PC-9 (cell line): ENCODE measurements around the gene RFX8. TPM values are rescaled to one million over a fixed set of nuclear protein-coding genes. Genes with fewer than 3 reads are reported as not detected.

ENCODE experiments used
- BruUV-seq: library from RNA; stranded (reverse); fragments of 400-500 nt; replicated peaks from 2 replicates; lab custom pipeline; 2021; lab: Mats Ljungman, UMichigan
- CTCF ChIA-PET: fragments of 300-600 bp; sonication (Branson Sonifier 250); formaldehyde crosslinking; loops from one replicate; lab custom pipeline; 2022; ENCODE audit warnings: antibody characterized with exemption; lab: Charles Lee
- POLR2A ChIA-PET: fragments of 300-600 bp; sonication (Branson Sonifier 250); formaldehyde crosslinking; loops from one replicate; lab custom pipeline; 2022; ENCODE audit warnings: antibody characterized with exemption; ENCODE audit not compliant: unreplicated experiment; lab: Charles Lee
- DNase-seq, 2 experiments: peaks; one replicate each; pipeline versions ENCODE4 v3.0.0 to v3.0.0-alpha.2; 2015 to 2022; ENCODE audit warnings: mixed read lengths in 1 of 2
- H2AFZ ChIP-seq: fragments of 200-600 bp; sonication (generic); 2 replicates; pipeline ENCODE4 v1.8.1; 2017; ENCODE audit warnings: antibody characterized with exemption
- H3F3A ChIP-seq: fragments of 200-600 bp; sonication (generic); 2 replicates; pipeline ENCODE4 v1.8.1; 2017; ENCODE audit warnings: antibody characterized with exemption, mild to moderate bottlenecking, low read depth; ENCODE audit not compliant: insufficient read depth
- H3K27ac ChIP-seq: fragments of 200-600 bp; sonication (generic); 2 replicates; pipeline ENCODE4 v1.6.1; 2016; ENCODE audit warnings: mixed run types
- H3K27me3 ChIP-seq: fragments of 200-600 bp; sonication (generic); 2 replicates; pipeline ENCODE4 v1.6.1; 2016; ENCODE audit warnings: low read depth, mixed run types; ENCODE audit not compliant: insufficient read depth
- H3K36me3 ChIP-seq: fragments of 200-600 bp; sonication (generic); 2 replicates; pipeline ENCODE4 v1.6.1; 2016; ENCODE audit warnings: low read depth, mixed run types
- H3K4me1 ChIP-seq: fragments of 200-600 bp; sonication (generic); replicated peaks from 2 replicates; pipeline ENCODE4 v1.6.1; 2016; ENCODE audit warnings: mixed run types; ENCODE audit not compliant: insufficient read depth
- H3K4me2 ChIP-seq: fragments of 200-600 bp; sonication (generic); 2 replicates; pipeline ENCODE4 v1.6.1; 2017; ENCODE audit warnings: mixed run types
- H3K4me3 ChIP-seq: fragments of 200-600 bp; sonication (generic); 2 replicates; pipeline ENCODE4 v1.6.1; 2016; ENCODE audit warnings: mixed run types
- H3K79me2 ChIP-seq: fragments of 200-600 bp; sonication (generic); 2 replicates; pipeline ENCODE4 v1.6.1; 2017; ENCODE audit warnings: low read depth, mixed run types
- H3K9me2 ChIP-seq: fragments of 200-600 bp; sonication (generic); 2 replicates; pipeline ENCODE4 v1.8.1; 2017; ENCODE audit warnings: mild to moderate bottlenecking; ENCODE audit not compliant: insufficient read depth
- H3K9me3 ChIP-seq: fragments of 200-600 bp; sonication (generic); 2 replicates; pipeline ENCODE4 v1.8.1; 2016; ENCODE audit warnings: low read depth; ENCODE audit not compliant: insufficient read depth
- H4K20me1 ChIP-seq: fragments of 200-600 bp; sonication (generic); 2 replicates; pipeline ENCODE4 v1.8.1; 2017; ENCODE audit not compliant: insufficient read depth
- EZH2 ChIP-seq: fragments of 200-600 bp; sonication (generic); IDR thresholded peaks from 2 replicates; pipeline ENCODE4 v1.8.0; 2017; ENCODE audit warnings: antibody characterized with exemption, low read depth
- intact Hi-C: fragments of 100-400 bp; cut with micrococcal nuclease; formaldehyde crosslinking; loops from one replicate; pipeline ENCODE4 v1.10.0; 2022; ENCODE audit not compliant: unreplicated experiment
- total RNA-seq: library from RNA; stranded (reverse); gene quantifications from 2 replicates; pipeline ENCODE4 v1.2.3, GENCODE V29; 2021
- TF ChIP-seq, protein P1 (sequence below): fragments of 200-600 bp; sonication (generic); conservative IDR thresholded peaks from 2 replicates; pipeline ENCODE4 v1.6.1; 2017; ENCODE audit warnings: mixed run types, antibody characterized with exemption, mild to moderate bottlenecking, moderate library complexity

RFX8 gene
- total RNA-seq, 1 experiment from 2014 or later, result not detected

- no peaks in the 10 kb centered on the region for H3K27me3 ChIP-seq
- TF ChIP-seq, protein P1, sequence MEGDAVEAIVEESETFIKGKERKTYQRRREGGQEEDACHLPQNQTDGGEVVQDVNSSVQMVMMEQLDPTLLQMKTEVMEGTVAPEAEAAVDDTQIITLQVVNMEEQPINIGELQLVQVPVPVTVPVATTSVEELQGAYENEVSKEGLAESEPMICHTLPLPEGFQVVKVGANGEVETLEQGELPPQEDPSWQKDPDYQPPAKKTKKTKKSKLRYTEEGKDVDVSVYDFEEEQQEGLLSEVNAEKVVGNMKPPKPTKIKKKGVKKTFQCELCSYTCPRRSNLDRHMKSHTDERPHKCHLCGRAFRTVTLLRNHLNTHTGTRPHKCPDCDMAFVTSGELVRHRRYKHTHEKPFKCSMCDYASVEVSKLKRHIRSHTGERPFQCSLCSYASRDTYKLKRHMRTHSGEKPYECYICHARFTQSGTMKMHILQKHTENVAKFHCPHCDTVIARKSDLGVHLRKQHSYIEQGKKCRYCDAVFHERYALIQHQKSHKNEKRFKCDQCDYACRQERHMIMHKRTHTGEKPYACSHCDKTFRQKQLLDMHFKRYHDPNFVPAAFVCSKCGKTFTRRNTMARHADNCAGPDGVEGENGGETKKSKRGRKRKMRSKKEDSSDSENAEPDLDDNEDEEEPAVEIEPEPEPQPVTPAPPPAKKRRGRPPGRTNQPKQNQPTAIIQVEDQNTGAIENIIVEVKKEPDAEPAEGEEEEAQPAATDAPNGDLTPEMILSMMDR, result peak; percentile 55; the same call in 1 of the 2 replicates
- no peak for TF ChIP-seq EZH2
- no peaks in the 10 kb centered on the region for H3K9me2 ChIP-seq
- peak overlapping the region; percentile 14; the same call in 1 of the 2 replicates for H3K4me3 ChIP-seq
- no TSS peak for BruUV-seq
- peak overlapping the region; percentile 67 for H3K4me2 ChIP-seq
- peaks cover 11% of the 10 kb centered on the region; the same call in 1 of the 2 replicates for H3K9me3 ChIP-seq
- ChIA-PET POLR2A (interaction anchor here (0.7 to 1.0 kb wide), 2 partner anchors 111 to 210 kb away, joined by 6 to 9 read pairs; partner anchors contain the start of gene RNF149), CTCF (interaction anchor here (0.6 kb wide), 2 partner anchors 185 to 266 kb away, joined by 3 to 8 read pairs; partner anchors contain the start of gene CNOT11)
- no peaks in the 10 kb centered on the region for H4K20me1 ChIP-seq
- no peak overlapping the region; the same call in 1 of the 2 replicates for H2AFZ ChIP-seq
- H3F3A ChIP-seq, result peaks cover 51% of the 10 kb centered on the region
- intact Hi-C loops, result loop anchor here (1.0 to 5.0 kb wide), 7 partner anchors 100 to 468 kb away; partner anchors contain the start of gene MAP4K4
- peak; percentile 52 to 95 for DNase-seq
- peaks cover 55% of the 10 kb centered on the region for H3K4me1 ChIP-seq
- H3K79me2 ChIP-seq, result peaks cover 7% of the 10 kb centered on the region; the same call in 1 of the 2 replicates
- peak overlapping the region; percentile 98 for H3K27ac ChIP-seq
- H3K36me3 ChIP-seq, result no peaks in the 10 kb centered on the region
Measured at GRCh38 chr2:101518578-101519492, 43.9 kb upstream of the RFX8 start.

- H3K9me2 ChIP-seq, result no peaks in the 10 kb centered on the region
- H3K9me3 ChIP-seq, result peaks cover 18% of the 10 kb centered on the region; the same call in 1 of the 2 replicates
- H3K36me3 ChIP-seq, result no peaks in the 10 kb centered on the region
- DNase-seq, result peak; percentile 29 to 97
- H3K27me3 ChIP-seq, result no peaks in the 10 kb centered on the region
- H3F3A ChIP-seq, result peaks cover 51% of the 10 kb centered on the region
- peaks cover 7% of the 10 kb centered on the region; the same call in 1 of the 2 replicates for H3K79me2 ChIP-seq
- peak overlapping the region; percentile 82 for H3K4me2 ChIP-seq
- no peak overlapping the region for H2AFZ ChIP-seq
- ChIA-PET POLR2A (interaction anchor here (0.6 to 0.7 kb wide), 4 partner anchors 108 to 697 kb away, joined by 4 to 8 read pairs (median 5); no protein-coding TSS in a partner anchor), CTCF (interaction anchor here (0.6 to 1.4 kb wide), 3 partner anchors 99 to 314 kb away, joined by 3 read pairs; no protein-coding TSS in a partner anchor)
- H4K20me1 ChIP-seq, result no peaks in the 10 kb centered on the region
- BruUV-seq, result no TSS peak
- H3K27ac ChIP-seq, result peak overlapping the region; percentile 98
- peaks cover 55% of the 10 kb centered on the region for H3K4me1 ChIP-seq
- intact Hi-C loops, result loop anchor here (1.0 to 5.0 kb wide), 4 partner anchors 99 to 469 kb away; no protein-coding TSS in a partner anchor
- H3K4me3 ChIP-seq, result peak overlapping the region; percentile 38; the same call in 1 of the 2 replicates
- TF ChIP-seq, protein P1, result no peak
- no peak for TF ChIP-seq EZH2
Measured at GRCh38 chr2:101517758-101518271, 42.9 kb upstream of the RFX8 start.
